Mammary epithelial cell (primary cell): Measurements from ENCODE around the gene SLC7A14.

Experiments
- CTCF ChIP-seq, 2 donors: IDR thresholded peaks in 1 of 2; conservative IDR thresholded peaks in 1 of 2; 2 replicates each; pipeline ENCODE4 v1.5.1; 2011 to 2012; ENCODE audit warnings: inconsistent platforms in 2 of 2, low read length in 2 of 2, mild to moderate bottlenecking in 2 of 2, control low read depth in 1 of 2, low read depth in 1 of 2; ENCODE audit not compliant: insufficient read depth in 1 of 2; ENCODE audit errors: extremely low read depth in 1 of 2
- EZH2 ChIP-seq: IDR thresholded peaks from 2 replicates; pipeline ENCODE4 v1.6.1; 2012; ENCODE audit warnings: low read length, inconsistent platforms, borderline replicate concordance

GRCh38 chr3:170448584-170448983 is 137.3 kb downstream of the SLC7A14 start:
- no peak for TF ChIP-seq CTCF (conservative IDR thresholded peaks at IDR 0.05 in 1 of 2, IDR thresholded peaks at IDR 0.05 in 1 of 2; ENCODE audit: extremely low read depth in 1 of 2, insufficient read depth in 1 of 2, low read depth in 1 of 2, low read length in 2 of 2)
- no peak for TF ChIP-seq EZH2
